GM13976 (cell line): ENCODE data around the gene SLC35B2.

Source experiments
- DNase-seq: peaks from one replicate; pipeline ENCODE4 v3.0.0; 2012; ENCODE audit warnings: low spot score
- in situ Hi-C: fragments of 300-500 bp; cut with MboI; formaldehyde crosslinking; loops from one replicate; pipeline ENCODE4 v1.12.0; 2022; ENCODE audit warnings: low sequenced_read_pairs, mixed read lengths, inconsistent platforms; ENCODE audit not compliant: unreplicated experiment
- TF ChIP-seq, protein P1 (sequence below): IDR thresholded peaks from 2 replicates; pipeline ENCODE4 v1.5.1; 2012; ENCODE audit warnings: borderline replicate concordance, mild to moderate bottlenecking; ENCODE audit not compliant: insufficient read depth; ENCODE audit errors: extremely low read depth, missing control alignments, control extremely low read depth

SLC35B2 gene

DNA sequence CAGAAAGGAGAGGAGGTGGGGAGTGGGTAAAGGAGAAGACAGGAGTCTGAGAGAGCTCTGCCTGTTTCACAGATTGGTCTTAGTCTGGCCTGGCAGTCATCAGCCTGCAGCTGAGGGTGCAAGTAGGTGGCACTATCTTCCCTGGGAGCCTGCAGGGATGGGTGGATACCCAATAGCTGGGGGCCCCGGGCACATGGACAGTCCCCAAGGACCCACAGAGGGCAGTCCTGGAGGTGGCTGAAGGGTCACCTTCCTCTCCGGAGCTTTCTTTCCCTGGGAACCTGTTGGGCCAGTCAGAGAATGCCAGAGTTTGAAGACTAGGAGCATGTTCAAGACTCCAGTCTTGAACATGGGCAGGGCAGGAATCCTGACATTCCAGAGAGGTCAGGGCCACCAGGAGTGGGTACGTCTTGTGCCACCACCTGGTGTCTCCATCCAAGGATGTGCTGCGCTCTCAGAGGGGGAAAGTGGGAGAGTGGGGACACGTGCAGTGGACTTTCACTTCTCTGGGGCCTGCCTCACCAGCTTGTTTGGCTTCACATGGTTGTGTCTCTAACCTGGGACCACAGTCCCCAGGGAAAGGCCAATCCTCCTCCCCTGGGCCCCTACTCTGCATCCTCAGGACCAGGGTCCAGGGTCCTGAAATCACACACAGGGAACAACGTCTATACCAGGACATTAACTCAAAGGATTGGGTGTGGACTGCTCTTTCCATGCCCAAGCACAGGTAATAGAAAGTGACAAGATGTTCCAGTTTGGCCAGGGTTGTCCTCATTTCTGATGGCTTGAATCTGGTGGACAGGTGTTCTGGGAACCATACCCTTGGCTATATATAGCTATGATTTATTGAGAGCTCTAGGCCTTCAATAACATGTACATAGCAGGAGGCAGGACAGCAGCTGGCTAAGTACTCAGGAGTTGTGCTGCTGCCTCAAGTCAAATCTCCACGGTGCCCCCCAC lies 37.8 kb upstream of the SLC35B2 start:
- in situ Hi-C loops = no loop called here
- no peak for DNase-seq
- TF ChIP-seq, protein P1, sequence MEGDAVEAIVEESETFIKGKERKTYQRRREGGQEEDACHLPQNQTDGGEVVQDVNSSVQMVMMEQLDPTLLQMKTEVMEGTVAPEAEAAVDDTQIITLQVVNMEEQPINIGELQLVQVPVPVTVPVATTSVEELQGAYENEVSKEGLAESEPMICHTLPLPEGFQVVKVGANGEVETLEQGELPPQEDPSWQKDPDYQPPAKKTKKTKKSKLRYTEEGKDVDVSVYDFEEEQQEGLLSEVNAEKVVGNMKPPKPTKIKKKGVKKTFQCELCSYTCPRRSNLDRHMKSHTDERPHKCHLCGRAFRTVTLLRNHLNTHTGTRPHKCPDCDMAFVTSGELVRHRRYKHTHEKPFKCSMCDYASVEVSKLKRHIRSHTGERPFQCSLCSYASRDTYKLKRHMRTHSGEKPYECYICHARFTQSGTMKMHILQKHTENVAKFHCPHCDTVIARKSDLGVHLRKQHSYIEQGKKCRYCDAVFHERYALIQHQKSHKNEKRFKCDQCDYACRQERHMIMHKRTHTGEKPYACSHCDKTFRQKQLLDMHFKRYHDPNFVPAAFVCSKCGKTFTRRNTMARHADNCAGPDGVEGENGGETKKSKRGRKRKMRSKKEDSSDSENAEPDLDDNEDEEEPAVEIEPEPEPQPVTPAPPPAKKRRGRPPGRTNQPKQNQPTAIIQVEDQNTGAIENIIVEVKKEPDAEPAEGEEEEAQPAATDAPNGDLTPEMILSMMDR = no peak

DNA sequence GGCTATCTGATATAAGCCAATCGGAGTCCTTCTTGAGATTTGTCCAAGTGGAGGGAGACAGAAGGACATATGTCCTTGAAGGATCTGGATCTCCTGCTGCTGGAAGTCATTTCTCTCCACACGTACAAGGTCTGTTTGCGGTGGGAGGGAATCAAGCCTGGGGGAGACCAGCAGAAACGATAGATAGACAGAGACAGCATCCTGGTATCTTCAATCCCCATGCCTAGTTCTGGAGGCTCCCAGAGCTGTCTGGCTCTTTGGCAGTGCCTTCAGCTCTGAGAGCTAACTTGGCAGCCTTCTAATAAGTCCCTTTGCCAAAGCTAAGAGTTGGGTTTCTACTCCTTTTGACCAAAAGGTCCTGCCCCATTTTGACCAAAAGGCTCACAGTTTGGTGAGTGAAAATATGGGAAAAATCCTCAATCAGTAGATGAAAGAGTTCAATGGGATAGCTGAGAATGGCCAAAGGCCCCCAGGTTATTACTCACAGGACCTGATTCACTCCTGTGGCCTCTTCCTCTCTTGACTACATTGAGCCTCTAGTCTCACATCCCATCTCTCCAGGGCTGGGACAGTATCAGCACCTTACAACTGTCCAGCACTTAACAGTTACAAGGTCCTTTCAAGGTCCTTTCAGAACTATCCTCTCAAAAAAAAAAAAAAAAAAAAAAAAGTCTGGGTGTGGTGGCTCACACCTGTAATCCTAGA lies 35.5 kb upstream of the SLC35B2 start:
- TF ChIP-seq, protein P1 = no peak
- DNase-seq = no peak
- in situ Hi-C loops = no loop called here

DNA sequence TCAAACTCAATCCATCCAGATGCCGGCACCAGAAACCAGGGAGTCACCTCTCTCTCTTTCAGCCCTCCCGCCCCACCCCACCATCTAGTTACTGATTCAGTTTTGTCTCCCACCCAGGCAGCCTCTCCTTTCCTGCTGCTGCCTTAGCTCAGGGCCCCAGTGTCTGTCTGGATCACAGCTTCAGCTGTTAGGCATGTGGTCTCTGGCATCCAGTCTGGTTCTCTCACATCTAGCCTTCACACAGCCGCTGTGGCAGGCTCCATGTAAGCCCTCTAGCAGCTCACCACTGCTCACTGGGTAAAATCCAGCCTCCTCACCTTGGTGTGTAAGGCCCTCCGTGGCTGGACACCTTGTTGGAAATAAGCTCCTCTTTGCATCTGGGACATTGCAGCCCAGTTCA lies 34.5 kb upstream of the SLC35B2 start:
- no peak for DNase-seq
- in situ Hi-C loops = no loop called here
- TF ChIP-seq, protein P1 = no peak

DNA sequence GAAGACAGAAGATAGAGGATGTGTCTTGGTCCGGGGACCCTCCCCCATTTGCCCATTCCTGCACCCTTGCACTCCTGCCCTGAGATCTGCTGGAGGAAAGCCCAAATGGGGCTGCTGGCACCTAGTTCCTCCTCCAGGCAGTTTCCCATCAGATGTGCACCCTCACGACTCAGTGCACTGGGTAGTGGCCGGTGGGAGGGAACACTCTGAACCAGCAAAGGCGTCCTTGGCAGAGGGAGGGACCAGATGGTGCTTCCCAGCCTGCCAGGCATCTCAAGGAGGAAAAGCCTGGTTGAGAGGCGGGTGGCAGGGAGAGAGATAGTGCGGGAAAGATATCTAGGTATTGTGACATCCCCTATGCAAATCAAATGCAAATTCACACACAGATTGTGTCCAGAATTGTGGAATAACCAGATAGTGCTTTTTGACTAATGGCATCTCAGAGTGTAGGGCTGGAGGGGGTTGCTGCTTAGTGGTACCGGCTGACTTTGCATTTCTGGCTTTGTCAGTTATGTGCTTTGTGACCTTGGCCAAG lies 32.5 kb upstream of the SLC35B2 start:
- in situ Hi-C loops = no loop called here
- TF ChIP-seq, protein P1 = no peak
- no peak for DNase-seq

DNA sequence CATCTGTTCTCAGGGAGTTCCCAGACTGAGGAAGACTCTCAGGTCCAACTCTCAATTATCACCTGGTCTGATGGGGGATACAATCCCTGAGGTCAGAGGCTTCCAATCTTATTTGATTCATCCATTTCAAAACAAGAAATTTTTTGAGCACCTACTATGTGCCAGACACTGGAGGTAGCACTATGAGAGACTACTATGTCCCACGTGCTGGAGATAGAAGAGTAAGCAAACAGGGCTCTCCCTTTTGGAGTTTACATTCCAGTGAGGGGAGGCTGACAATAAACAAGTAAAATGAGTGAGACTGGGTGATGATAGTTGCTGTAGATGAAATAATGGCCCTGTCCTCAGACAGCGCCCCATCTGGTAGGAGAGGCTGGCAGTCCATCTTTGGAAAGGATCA lies 29.4 kb upstream of the SLC35B2 start:
- TF ChIP-seq, protein P1 = no peak
- DNase-seq = no peak
- in situ Hi-C loops = no loop called here

DNA sequence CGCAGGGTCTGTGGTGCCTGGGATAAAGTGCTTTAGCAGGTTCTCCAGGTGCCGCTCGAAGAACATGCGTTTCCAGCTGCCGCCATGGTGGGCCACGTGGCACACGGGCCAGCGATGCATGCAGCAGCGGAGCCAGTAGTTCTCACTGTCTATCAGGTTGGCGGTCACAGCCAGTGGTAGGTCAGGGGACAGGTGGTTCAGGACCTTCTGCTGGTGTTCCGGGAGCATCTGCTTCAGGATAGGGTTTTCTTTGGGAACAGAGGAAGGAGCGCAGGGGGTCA lies 28.9 kb upstream of the SLC35B2 start:
- TF ChIP-seq, protein P1 = no peak
- in situ Hi-C loops = no loop called here
- no peak for DNase-seq
